ENCODE results near the gene SLC25A3.

GRCh38 chr12:98651328-98651727 lies 57.8 kb downstream of the SLC25A3 start:
- TF ChIP-seq, protein P1, sequence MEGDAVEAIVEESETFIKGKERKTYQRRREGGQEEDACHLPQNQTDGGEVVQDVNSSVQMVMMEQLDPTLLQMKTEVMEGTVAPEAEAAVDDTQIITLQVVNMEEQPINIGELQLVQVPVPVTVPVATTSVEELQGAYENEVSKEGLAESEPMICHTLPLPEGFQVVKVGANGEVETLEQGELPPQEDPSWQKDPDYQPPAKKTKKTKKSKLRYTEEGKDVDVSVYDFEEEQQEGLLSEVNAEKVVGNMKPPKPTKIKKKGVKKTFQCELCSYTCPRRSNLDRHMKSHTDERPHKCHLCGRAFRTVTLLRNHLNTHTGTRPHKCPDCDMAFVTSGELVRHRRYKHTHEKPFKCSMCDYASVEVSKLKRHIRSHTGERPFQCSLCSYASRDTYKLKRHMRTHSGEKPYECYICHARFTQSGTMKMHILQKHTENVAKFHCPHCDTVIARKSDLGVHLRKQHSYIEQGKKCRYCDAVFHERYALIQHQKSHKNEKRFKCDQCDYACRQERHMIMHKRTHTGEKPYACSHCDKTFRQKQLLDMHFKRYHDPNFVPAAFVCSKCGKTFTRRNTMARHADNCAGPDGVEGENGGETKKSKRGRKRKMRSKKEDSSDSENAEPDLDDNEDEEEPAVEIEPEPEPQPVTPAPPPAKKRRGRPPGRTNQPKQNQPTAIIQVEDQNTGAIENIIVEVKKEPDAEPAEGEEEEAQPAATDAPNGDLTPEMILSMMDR (IDR thresholded peaks at IDR 0.05; ENCODE audit: low read depth, low read length) = no peak
- no peak for TF ChIP-seq EZH2phosphoT487 (IDR thresholded peaks at IDR 0.05; ENCODE audit: low read depth)

Data from OCI-LY3 (cell line).